NT2/D1 (cell line): ENCODE data around the gene USP8.

ENCODE experiments used
- SUZ12 ChIP-seq: IDR thresholded peaks from 2 replicates; pipeline ENCODE4 v1.6.1; 2011; ENCODE audit not compliant: insufficient read length, insufficient read depth; ENCODE audit errors: extremely low read depth
- YY1 ChIP-seq: IDR thresholded peaks from 2 replicates; pipeline ENCODE4 v1.6.1; 2011; ENCODE audit not compliant: insufficient read length, insufficient read depth
- ZNF274 ChIP-seq: IDR thresholded peaks from 2 replicates; pipeline ENCODE4 v1.6.1; 2011; ENCODE audit warnings: mild to moderate bottlenecking, low read depth, low read length

- TF ChIP-seq YY1 (no peak), ZNF274 (no peak), SUZ12 (no peak)
Measured at GRCh38 chr15:50418041-50418583, 6.1 kb upstream of the USP8 start.
